Mesangial cell (primary cell): Measurements from ENCODE around the gene VEGFC. TPM values are rescaled to one million over a fixed set of nuclear protein-coding genes. Genes with fewer than 3 reads are reported as not detected.

ENCODE experiments used
- total RNA-seq: library from RNA; depleted of rRNA; stranded (reverse); fragments of >200 nt; gene quantifications from 2 replicates; pipeline ENCODE4 v1.2.3, GENCODE V29; 2015

The VEGFC gene, protein sequence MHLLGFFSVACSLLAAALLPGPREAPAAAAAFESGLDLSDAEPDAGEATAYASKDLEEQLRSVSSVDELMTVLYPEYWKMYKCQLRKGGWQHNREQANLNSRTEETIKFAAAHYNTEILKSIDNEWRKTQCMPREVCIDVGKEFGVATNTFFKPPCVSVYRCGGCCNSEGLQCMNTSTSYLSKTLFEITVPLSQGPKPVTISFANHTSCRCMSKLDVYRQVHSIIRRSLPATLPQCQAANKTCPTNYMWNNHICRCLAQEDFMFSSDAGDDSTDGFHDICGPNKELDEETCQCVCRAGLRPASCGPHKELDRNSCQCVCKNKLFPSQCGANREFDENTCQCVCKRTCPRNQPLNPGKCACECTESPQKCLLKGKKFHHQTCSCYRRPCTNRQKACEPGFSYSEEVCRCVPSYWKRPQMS
- 27.9 and 58.3 TPM in 2 replicates for total RNA-seq

DNA sequence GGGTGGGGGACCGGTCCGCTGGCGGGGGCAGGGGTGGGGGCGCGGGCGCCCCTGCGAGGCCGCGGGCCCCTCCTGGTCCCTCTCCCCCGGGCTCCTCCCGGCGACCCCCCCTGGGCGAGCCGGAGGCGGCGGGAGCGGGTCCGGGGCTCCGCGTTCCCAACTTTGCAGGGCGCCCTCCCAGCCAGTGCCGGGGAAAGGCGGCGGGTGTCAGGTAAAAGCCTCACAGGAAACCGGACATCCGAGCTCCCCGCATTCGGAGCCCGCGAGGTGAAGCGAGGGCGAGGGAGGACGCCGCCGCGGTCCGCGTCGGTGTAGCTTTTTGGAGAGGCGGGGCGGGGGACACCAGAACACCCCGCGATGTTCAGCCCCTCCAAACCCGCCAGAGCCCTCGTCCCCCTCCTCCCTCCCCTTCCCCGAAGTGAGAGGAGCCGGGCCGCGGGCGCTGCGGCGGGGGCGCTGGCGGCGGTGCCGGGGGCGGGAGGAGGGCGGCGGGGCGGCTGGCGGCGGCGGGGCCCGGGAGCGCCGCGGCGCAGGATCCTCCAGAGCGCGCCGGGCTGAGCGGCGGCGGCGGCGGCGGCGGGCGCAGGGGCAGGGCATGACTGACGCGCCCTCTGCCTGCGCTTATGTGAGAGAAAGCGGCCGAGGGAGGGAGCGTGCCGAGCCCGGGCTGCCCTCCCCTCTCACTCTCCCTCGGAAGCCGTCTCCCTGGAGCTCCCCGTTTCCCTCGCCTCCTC is at the start of gene VEGFC:
Gene VEGFC (minus strand): TSS at position 597 of the 734 bp plus-strand sequence. CDS start 611 bp downstream, outside the sequence.

